ENCODE results near the gene ANO1. TPM values are rescaled to one million over a fixed set of nuclear protein-coding genes. Genes with fewer than 3 reads are reported as not detected.
A peak's percentile ranks its signal among the peaks of the same experiment; 100 is the strongest.

The ANO1 gene
- total RNA-seq, 4 donors from 2014 or later = 25.3 to 107 (median 48.8) TPM

DNA sequence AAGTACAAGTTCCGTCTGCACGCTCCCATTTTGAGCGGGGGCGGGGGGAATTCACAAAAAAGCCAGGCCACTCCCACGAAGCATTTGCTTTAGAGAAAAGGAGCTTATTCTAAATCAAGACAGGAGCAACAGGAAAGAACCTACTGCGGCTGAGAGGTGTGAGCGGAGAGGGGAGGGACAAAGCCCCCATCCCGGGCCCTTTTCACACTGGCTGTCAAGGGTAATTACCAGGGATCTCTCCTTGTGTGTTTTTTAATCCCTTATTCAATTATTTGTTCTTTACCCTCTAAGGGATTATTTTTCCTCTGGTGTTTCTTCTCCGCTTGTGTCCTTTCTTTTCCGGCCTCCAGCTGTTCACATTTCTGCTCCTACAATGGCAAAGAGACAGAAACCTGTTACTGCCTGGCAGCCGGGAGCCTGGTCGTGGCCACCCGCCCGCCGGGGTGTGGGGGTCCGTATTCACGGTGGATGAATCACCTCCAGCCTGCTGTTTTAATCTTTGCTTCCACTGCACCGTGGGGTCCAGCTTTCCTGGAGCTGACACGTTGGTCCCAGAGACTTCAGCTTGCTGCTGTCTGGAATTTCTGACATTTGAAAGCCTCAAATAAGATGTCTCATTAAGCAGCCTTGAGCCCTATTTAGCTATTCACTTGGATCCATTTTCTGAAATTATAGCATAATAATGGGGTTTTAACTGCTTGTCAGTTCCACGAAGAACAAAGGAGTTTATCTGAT is 63.5 kb downstream of the ANO1 start:
- TF ChIP-seq EP300 (IDR thresholded peaks at IDR 0.05) (no peak), POLR2A (IDR thresholded peaks at IDR 0.05; ENCODE audit: low read depth) (no peak), POLR2AphosphoS5 (IDR thresholded peaks at IDR 0.05) (no peak)
- TF ChIP-seq, protein P1, sequence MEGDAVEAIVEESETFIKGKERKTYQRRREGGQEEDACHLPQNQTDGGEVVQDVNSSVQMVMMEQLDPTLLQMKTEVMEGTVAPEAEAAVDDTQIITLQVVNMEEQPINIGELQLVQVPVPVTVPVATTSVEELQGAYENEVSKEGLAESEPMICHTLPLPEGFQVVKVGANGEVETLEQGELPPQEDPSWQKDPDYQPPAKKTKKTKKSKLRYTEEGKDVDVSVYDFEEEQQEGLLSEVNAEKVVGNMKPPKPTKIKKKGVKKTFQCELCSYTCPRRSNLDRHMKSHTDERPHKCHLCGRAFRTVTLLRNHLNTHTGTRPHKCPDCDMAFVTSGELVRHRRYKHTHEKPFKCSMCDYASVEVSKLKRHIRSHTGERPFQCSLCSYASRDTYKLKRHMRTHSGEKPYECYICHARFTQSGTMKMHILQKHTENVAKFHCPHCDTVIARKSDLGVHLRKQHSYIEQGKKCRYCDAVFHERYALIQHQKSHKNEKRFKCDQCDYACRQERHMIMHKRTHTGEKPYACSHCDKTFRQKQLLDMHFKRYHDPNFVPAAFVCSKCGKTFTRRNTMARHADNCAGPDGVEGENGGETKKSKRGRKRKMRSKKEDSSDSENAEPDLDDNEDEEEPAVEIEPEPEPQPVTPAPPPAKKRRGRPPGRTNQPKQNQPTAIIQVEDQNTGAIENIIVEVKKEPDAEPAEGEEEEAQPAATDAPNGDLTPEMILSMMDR (IDR thresholded peaks at IDR 0.05) = no peak
- H3K4me3 ChIP-seq = peak overlapping the region in 3 of 4 donors; percentile 2 to 10 (median 8)
- WGBS = 29% methylated on average over 20 of the region's 20 CpGs
- no peak for DNase-seq (ENCODE audit: extremely low spot score)
- intact Hi-C loops (cut with DNase I) = no loop called here
- no peaks in the 10 kb centered on the region for H3K36me3 ChIP-seq
- no peak overlapping the region for H3K27ac ChIP-seq (replicated peaks in 1 of 4)
- H3K4me1 ChIP-seq = peaks cover 6 to 13% (median 12%) of the 10 kb centered on the region in 4 donors
- no peaks in the 10 kb centered on the region for H3K9me3 ChIP-seq
- peaks cover 0 to 51% (median 0%) of the 10 kb centered on the region in 4 donors for H3K27me3 ChIP-seq

DNA sequence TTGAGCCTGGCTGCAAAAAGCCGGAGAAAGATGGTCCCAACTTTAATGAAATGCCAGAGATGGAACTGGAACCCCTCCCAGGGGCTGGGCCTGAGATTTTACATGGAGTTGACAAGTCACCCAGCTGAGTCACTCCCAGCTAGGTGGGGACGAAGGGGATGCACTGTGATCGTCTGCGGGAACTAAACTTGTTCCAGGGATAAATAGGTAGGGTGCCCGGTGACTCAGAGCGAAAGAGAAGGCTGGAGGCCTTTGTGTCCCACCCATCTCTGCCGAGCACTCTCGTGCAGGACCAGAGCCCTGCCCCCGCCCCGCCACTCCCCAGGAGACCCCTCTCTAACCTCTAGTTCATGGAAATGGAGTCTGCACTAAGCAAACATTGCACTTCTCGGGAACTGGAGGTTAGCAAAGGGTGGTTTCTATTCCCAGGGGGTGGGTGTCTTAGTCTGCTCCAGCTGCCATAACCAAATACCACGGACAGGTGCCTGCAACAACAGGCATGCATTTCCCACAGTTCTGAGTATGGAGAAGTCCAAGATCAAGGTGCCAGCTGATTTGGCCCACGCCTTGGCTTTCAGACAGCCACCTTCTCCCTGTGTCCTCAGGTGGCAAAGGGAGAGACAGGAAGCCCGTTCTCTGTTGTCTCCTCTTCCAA is 64.2 kb downstream of the ANO1 start:
- intact Hi-C loops (cut with DNase I) = no loop called here

DNA sequence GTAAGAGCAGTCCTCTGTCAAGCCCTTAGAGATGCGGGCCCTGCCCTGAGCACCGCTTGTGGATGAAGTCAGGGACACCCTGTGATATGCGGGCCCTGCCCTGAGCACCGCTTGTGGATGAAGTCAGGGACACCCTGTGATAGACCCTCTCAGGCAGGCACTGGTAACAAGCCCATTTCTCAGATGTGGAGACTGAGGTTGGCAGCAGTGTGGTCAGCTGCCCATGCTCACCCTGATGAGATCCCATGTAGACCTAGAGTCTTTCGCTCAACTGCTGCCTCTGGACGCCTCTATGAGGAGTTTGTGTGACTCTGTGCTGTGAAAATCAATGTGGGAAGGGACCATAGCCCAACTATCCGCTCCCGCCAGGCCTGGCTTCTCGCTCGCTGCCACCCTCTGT is 66.1 kb downstream of the ANO1 start:
- 83% methylated on average over 7 of the region's 10 CpGs for WGBS
- H3K36me3 ChIP-seq = no peaks in the 10 kb centered on the region
- H3K4me1 ChIP-seq = peaks cover 6 to 13% (median 12%) of the 10 kb centered on the region in 4 donors
- no peak overlapping the region for H3K4me3 ChIP-seq
- TF ChIP-seq, protein P1 (IDR thresholded peaks at IDR 0.05) = no peak
- TF ChIP-seq EP300 (IDR thresholded peaks at IDR 0.05) (no peak), POLR2AphosphoS5 (IDR thresholded peaks at IDR 0.05) (no peak), POLR2A (IDR thresholded peaks at IDR 0.05; ENCODE audit: low read depth) (no peak)
- H3K27ac ChIP-seq (replicated peaks in 1 of 4) = no peak overlapping the region
- DNase-seq (ENCODE audit: extremely low spot score) = no peak
- peaks cover 0 to 73% (median 0%) of the 10 kb centered on the region in 4 donors for H3K27me3 ChIP-seq
- H3K9me3 ChIP-seq = no peaks in the 10 kb centered on the region
- intact Hi-C loops (cut with DNase I) = no loop called here

More for the DNA sequence above, 64.2 kb downstream of the ANO1 start:
- Histone ChIP-seq H3K4me1 (peaks cover 6 to 13% (median 12%) of the 10 kb centered on the region in 4 donors), H3K36me3 (no peaks in the 10 kb centered on the region), H3K9me3 (no peaks in the 10 kb centered on the region), H3K4me3 (no peak overlapping the region), H3K27me3 (peaks cover 0 to 58% (median 0%) of the 10 kb centered on the region in 4 donors), H3K27ac (replicated peaks in 1 of 4) (no peak overlapping the region)
- no peak for DNase-seq (ENCODE audit: extremely low spot score)
- no peak for TF ChIP-seq EP300 (IDR thresholded peaks at IDR 0.05)
- no peak for TF ChIP-seq POLR2A (IDR thresholded peaks at IDR 0.05; ENCODE audit: low read depth)
- TF ChIP-seq, protein P1 (IDR thresholded peaks at IDR 0.05) = no peak
- no peak for TF ChIP-seq POLR2AphosphoS5 (IDR thresholded peaks at IDR 0.05)
- WGBS = 72% methylated on average over 13 of the region's 14 CpGs

DNA sequence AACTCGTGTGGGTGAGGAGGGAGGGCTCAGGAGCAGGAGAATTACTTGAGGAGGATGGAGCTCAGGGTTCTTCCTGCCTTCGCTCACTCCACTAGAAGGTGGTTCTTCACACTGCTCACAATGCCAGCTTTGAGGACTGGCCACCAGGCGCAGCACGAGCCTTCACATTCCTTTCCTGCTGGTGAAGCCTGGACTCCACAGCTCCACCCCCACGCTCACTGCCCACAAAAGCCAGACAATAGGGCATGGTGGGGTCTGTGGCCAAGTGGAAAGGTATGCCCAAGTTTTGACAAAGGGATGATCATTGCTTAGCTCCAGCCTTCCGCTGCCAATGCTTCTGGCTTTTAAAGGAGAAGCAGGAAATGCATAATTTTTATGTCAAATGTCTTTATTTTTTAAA is 67.0 kb downstream of the ANO1 start:
- no peak overlapping the region for H3K27ac ChIP-seq (replicated peaks in 1 of 4)
- H3K27me3 ChIP-seq = peaks cover 0 to 73% (median 0%) of the 10 kb centered on the region in 4 donors
- H3K36me3 ChIP-seq = no peaks in the 10 kb centered on the region
- no peak overlapping the region for H3K4me3 ChIP-seq
- intact Hi-C loops (cut with DNase I) = no loop called here
- TF ChIP-seq, protein P1 (IDR thresholded peaks at IDR 0.05) = no peak
- TF ChIP-seq EP300 (IDR thresholded peaks at IDR 0.05) = no peak
- no peak for TF ChIP-seq POLR2A (IDR thresholded peaks at IDR 0.05; ENCODE audit: low read depth)
- TF ChIP-seq POLR2AphosphoS5 (IDR thresholded peaks at IDR 0.05) = no peak
- WGBS = 85% methylated on average over 6 of the region's 6 CpGs
- DNase-seq (ENCODE audit: extremely low spot score) = no peak
- peaks cover 6 to 13% (median 12%) of the 10 kb centered on the region in 4 donors for H3K4me1 ChIP-seq
- H3K9me3 ChIP-seq = no peaks in the 10 kb centered on the region

All from esophagus muscularis mucosa (tissue), 4 donors.